HCT116 (cell line): ENCODE measurements around the gene HECW1. TPM values are rescaled to one million over a fixed set of nuclear protein-coding genes. Genes with fewer than 3 reads are reported as not detected.

Experiments
- ATAC-seq: fragments of 200-7000 bp; cut with Tn5 transposase; 2 replicates; pipeline ENCODE4 v1.9.1; 2020; ENCODE audit warnings: mild to moderate bottlenecking, moderate library complexity
- BruUV-seq: library from RNA; stranded (reverse); fragments of 400-500 nt; replicated peaks from 2 replicates; lab custom pipeline; 2021; lab: Mats Ljungman, UMichigan
- CTCF ChIA-PET: fragments of 300-600 bp; sonication (Branson Sonifier 250); formaldehyde crosslinking; loops from one replicate; lab custom pipeline; 2021; ENCODE audit warnings: antibody characterized with exemption; lab: Charles Lee
- POLR2A ChIA-PET: fragments of 300-600, 350-600 bp; sonication (Branson Sonifier 250); formaldehyde crosslinking; loops from one replicate; lab custom pipeline; 2021; ENCODE audit warnings: antibody characterized with exemption; lab: Charles Lee
- RAD21 ChIA-PET, 2 experiments: fragments of 300-600 bp; sonication (Branson Sonifier 250); formaldehyde crosslinking; loops; one replicate each; lab custom pipeline; 2023; ENCODE audit warnings: low total read pairs in 2 of 2; ENCODE audit not compliant: uncharacterized antibody in 2 of 2, unreplicated experiment in 2 of 2, low non-redundant PET in 1 of 2; lab: Charles Lee
- DNase-seq: peaks from one replicate; pipeline ENCODE4 v3.0.0-alpha.2; 2010; ENCODE audit warnings: low read depth, low spot score
- H2AFZ ChIP-seq: fragments of 200-600 bp; shearing (Covaris generic), sonication (generic); 2 replicates; pipeline ENCODE4 v1.6.1; 2017; ENCODE audit warnings: low read depth, mixed run types, mixed read lengths, antibody characterized with exemption, low read length; ENCODE audit not compliant: poor library complexity, severe bottlenecking
- H3K27ac ChIP-seq: 2 replicates; pipeline ENCODE4 v1.5.1; 2012; ENCODE audit warnings: low read depth, low read length
- H3K27me3 ChIP-seq: fragments of 200-600 bp; sonication (generic); 2 replicates; pipeline ENCODE4 v1.6.1; 2016; ENCODE audit warnings: mixed run types, low read length, mixed read lengths; ENCODE audit not compliant: insufficient read depth
- H3K36me3 ChIP-seq, 2 experiments: fragments of 200-500 bp in 1 of 2; fragments of 200-600 bp in 1 of 2; sonication (Bioruptor generic) in 1 of 2; sonication (generic) in 1 of 2; 2 replicates each; pipeline versions ENCODE4 v1.5.1 to v1.6.1; 2014 to 2016; ENCODE audit warnings: low read length in 2 of 2, inconsistent platforms in 1 of 2, mixed read lengths in 1 of 2, mixed run types in 1 of 2; ENCODE audit not compliant: insufficient read depth in 2 of 2, control insufficient read depth in 1 of 2
- H3K4me1 ChIP-seq, 2 experiments: fragments of 200-600 bp in 1 of 2; sonication (generic) in 1 of 2; 2 replicates each; pipeline versions ENCODE4 v1.5.1 to v1.6.1; 2012 to 2017; ENCODE audit warnings: low read length in 2 of 2, inconsistent platforms in 1 of 2, mild to moderate bottlenecking in 1 of 2, mixed read lengths in 1 of 2, mixed run types in 1 of 2, moderate library complexity in 1 of 2; ENCODE audit not compliant: insufficient read depth in 2 of 2, control insufficient read depth in 1 of 2
- H3K4me2 ChIP-seq: fragments of 200-600 bp; sonication (generic); 2 replicates; pipeline ENCODE4 v1.6.1; 2017; ENCODE audit warnings: mixed run types, low read length, mixed read lengths
- H3K4me3 ChIP-seq, 2 experiments: fragments of 200-600 bp in 1 of 2; sonication (generic) in 1 of 2; replicated peaks in 1 of 2; 2 replicates each; pipeline ENCODE4 v1.5.1; 2011 to 2016; ENCODE audit warnings: low read length in 2 of 2, control low read depth in 1 of 2, low read depth in 1 of 2, mild to moderate bottlenecking in 1 of 2, mixed read lengths in 1 of 2, mixed run types in 1 of 2
- H3K79me2 ChIP-seq: fragments of 200-600 bp; sonication (generic); 2 replicates; pipeline ENCODE4 v1.6.1; 2017; ENCODE audit warnings: mild to moderate bottlenecking, mixed run types, low read length, moderate library complexity, mixed read lengths; ENCODE audit not compliant: insufficient read depth
- H3K9ac ChIP-seq: fragments of 200-600 bp; sonication (generic); 2 replicates; pipeline ENCODE4 v1.6.1; 2016; ENCODE audit warnings: low read length, mixed read lengths
- H3K9me2 ChIP-seq: fragments of 200-600 bp; sonication (generic), shearing (Covaris generic); 2 replicates; pipeline ENCODE4 v1.6.1; 2017; ENCODE audit warnings: mixed run types, mild to moderate bottlenecking, moderate library complexity; ENCODE audit not compliant: insufficient read depth
- H3K9me3 ChIP-seq, 2 experiments: fragments of 200-500 bp in 1 of 2; fragments of 200-600 bp in 1 of 2; sonication (Bioruptor generic) in 1 of 2; sonication (generic) in 1 of 2; 2 replicates each; pipeline ENCODE4 v1.6.1; 2014 to 2017; ENCODE audit warnings: low read length in 2 of 2, mixed read lengths in 2 of 2, inconsistent platforms in 1 of 2, low read depth in 1 of 2, mild to moderate bottlenecking in 1 of 2, mixed run types in 1 of 2, moderate library complexity in 1 of 2; ENCODE audit not compliant: control insufficient read depth in 1 of 2, insufficient read depth in 1 of 2
- H4K20me1 ChIP-seq: fragments of 200-600 bp; sonication (generic), shearing (Covaris generic); 2 replicates; pipeline ENCODE4 v1.6.1; 2017; ENCODE audit warnings: mixed run types, mild to moderate bottlenecking, moderate library complexity; ENCODE audit not compliant: insufficient read depth
- CBX3 ChIP-seq: IDR thresholded peaks from 2 replicates; pipeline ENCODE4 v1.6.1; 2012; ENCODE audit warnings: low read depth
- CEBPB ChIP-seq: IDR thresholded peaks from 2 replicates; pipeline ENCODE4 v1.6.1; 2012; ENCODE audit warnings: low read depth
- EGR1 ChIP-seq: IDR thresholded peaks from 2 replicates; pipeline ENCODE4 v1.6.1; 2012; ENCODE audit warnings: low read depth
- EZH2 ChIP-seq: fragments of 200-600 bp; sonication (generic); IDR thresholded peaks from 2 replicates; pipeline ENCODE4 v1.6.1; 2017; ENCODE audit warnings: antibody characterized with exemption, mixed run types
- FOSL1 ChIP-seq: IDR thresholded peaks from 2 replicates; pipeline ENCODE4 v1.6.1; 2012; ENCODE audit warnings: low read depth
- JUND ChIP-seq: IDR thresholded peaks from 2 replicates; pipeline ENCODE4 v1.6.1; 2012
- MAX ChIP-seq: IDR thresholded peaks from 2 replicates; pipeline ENCODE4 v1.6.1; 2012
- POLR2A ChIP-seq: IDR thresholded peaks from 2 replicates; pipeline ENCODE4 v1.7.0; 2011; ENCODE audit warnings: borderline replicate concordance; ENCODE audit not compliant: insufficient read depth, insufficient read length; ENCODE audit errors: extremely low read depth
- POLR2AphosphoS5 ChIP-seq: IDR thresholded peaks from 2 replicates; pipeline ENCODE4 v1.6.1; 2011; ENCODE audit warnings: mild to moderate bottlenecking, low read depth, low read length, moderate library complexity
- SIN3A ChIP-seq: IDR thresholded peaks from 2 replicates; pipeline ENCODE4 v1.6.1; 2012; ENCODE audit warnings: low read depth
- TCF7L2 ChIP-seq: IDR thresholded peaks from 2 replicates; pipeline ENCODE4 v1.7.0; 2011; ENCODE audit warnings: borderline replicate concordance, inconsistent platforms; ENCODE audit not compliant: insufficient read depth, insufficient read length; ENCODE audit errors: extremely low read depth
- YY1 ChIP-seq: IDR thresholded peaks from 2 replicates; pipeline ENCODE4 v1.6.1; 2011; ENCODE audit warnings: low read length, low read depth, moderate library complexity, mild to moderate bottlenecking; ENCODE audit not compliant: insufficient replicate concordance; ENCODE audit errors: extremely low read depth
- ZBTB33 ChIP-seq: IDR thresholded peaks from 2 replicates; pipeline ENCODE4 v1.6.1; 2011; ENCODE audit warnings: mild to moderate bottlenecking, low read length, moderate library complexity; ENCODE audit not compliant: insufficient replicate concordance; ENCODE audit errors: extremely low read depth
- ZNF274 ChIP-seq: fragments of 200-500 bp; sonication (Bioruptor generic); IDR thresholded peaks from 2 replicates; pipeline ENCODE4 v1.6.1; 2014; ENCODE audit warnings: mild to moderate bottlenecking, low read depth, low read length, inconsistent platforms
- intact Hi-C: fragments of 100-400 bp; cut with micrococcal nuclease; formaldehyde crosslinking; loops from 2 replicates; pipeline ENCODE4 v1.10.0; 2022
- total RNA-seq: library from RNA; stranded (reverse); gene quantifications from one replicate; pipeline ENCODE4 v1.2.1, GENCODE V29; 2021; ENCODE audit not compliant: unreplicated experiment
- TF ChIP-seq, protein P1 (sequence below): IDR thresholded peaks from 2 replicates; pipeline ENCODE4 v1.6.1; 2012

HECW1 gene
- total RNA-seq, 1 experiment from 2014 or later: 5.6 TPM

GRCh38 chr7:43077732-43078391, 34.6 kb upstream of the HECW1 start:
- no peaks in the 10 kb centered on the region for H3K27me3 ChIP-seq
- no peaks in the 10 kb centered on the region for H4K20me1 ChIP-seq
- intact Hi-C loops: no loop called here
- DNase-seq (peak; percentile 59), ATAC-seq (peak; percentile 100)
- H3K4me1 ChIP-seq: peaks cover 0 to 13% of the 10 kb centered on the region in 2 experiments; a peak in 2 of 4 replicates
- POLR2A ChIA-PET: interaction anchor here (1.0 kb wide), 1 partner anchor 37 kb away, joined by 3 read pairs; no protein-coding TSS in a partner anchor
- TF ChIP-seq POLR2A (peak; percentile 30), CBX3 (no peak), YY1 (no peak), EGR1 (no peak), ZBTB33 (no peak), TCF7L2 (no peak), ZNF274 (no peak), CEBPB (no peak), EZH2 (no peak), FOSL1 (no peak), SIN3A (no peak), JUND (no peak), POLR2AphosphoS5 (peak; percentile 85), MAX (no peak)
- TF ChIP-seq, protein P1, sequence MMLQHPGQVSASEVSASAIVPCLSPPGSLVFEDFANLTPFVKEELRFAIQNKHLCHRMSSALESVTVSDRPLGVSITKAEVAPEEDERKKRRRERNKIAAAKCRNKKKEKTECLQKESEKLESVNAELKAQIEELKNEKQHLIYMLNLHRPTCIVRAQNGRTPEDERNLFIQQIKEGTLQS: no peak
- peak overlapping the region; percentile 28 for H3K9ac ChIP-seq
- peak overlapping the region; percentile 99 for H2AFZ ChIP-seq
- peak overlapping the region; percentile 47; the same call in 1 of the 2 replicates for H3K27ac ChIP-seq
- peak overlapping the region; percentile 76 for H3K4me2 ChIP-seq
- no peaks in the 10 kb centered on the region for H3K9me3 ChIP-seq
- H3K9me2 ChIP-seq: no peaks in the 10 kb centered on the region
- peak overlapping the region; percentile 37 to 52 for H3K4me3 ChIP-seq
- BruUV-seq: TSS peak; percentile 82
- CTCF ChIA-PET: interaction anchor here (1.2 to 1.9 kb wide), 2 partner anchors 31 to 183 kb away, joined by 5 read pairs; no protein-coding TSS in a partner anchor
- H3K36me3 ChIP-seq: no peaks in the 10 kb centered on the region
- no peaks in the 10 kb centered on the region for H3K79me2 ChIP-seq
- RAD21 ChIA-PET: no interaction called here
